GM12878 (cell line): Measurements from ENCODE around the gene CC2D2B. TPM values are rescaled to one million over a fixed set of nuclear protein-coding genes. Genes with fewer than 3 reads are reported as not detected.
A peak's percentile ranks its signal among the peaks of the same experiment; 100 is the strongest.

Source experiments
- ATAC-seq: fragments of 200-7000 bp; cut with Tn5 transposase; 3 replicates; pipeline ENCODE4 v1.9.1; 2020; ENCODE audit warnings: mild to moderate bottlenecking, moderate library complexity
- BruUV-seq: library from RNA; stranded (reverse); fragments of 400-500 nt; replicated peaks from 2 replicates; lab custom pipeline; 2021; lab: Mats Ljungman, UMichigan
- CTCF ChIA-PET: fragments of 300-600 bp; sonication (Branson Sonifier 250); formaldehyde crosslinking; extraction: SDS; loops from one replicate; lab custom pipeline; 2021; ENCODE audit warnings: inconsistent platforms; lab: Yijun Ruan, JAX
- POLR2A ChIA-PET: fragments of 350-600 bp; formaldehyde crosslinking; extraction: SDS; loops from one replicate; lab custom pipeline; 2021; ENCODE audit warnings: inconsistent platforms; lab: Charles Lee
- RAD21 ChIA-PET: fragments of 300-600 bp; sonication (Branson Sonifier 250); formaldehyde crosslinking; loops from one replicate; lab custom pipeline; 2023; ENCODE audit warnings: antibody characterized with exemption; ENCODE audit not compliant: unreplicated experiment; lab: Charles Lee
- SMC1A ChIA-PET: fragments of 300-600 bp; sonication (Branson Sonifier 250); formaldehyde crosslinking; loops from one replicate; lab custom pipeline; 2023; ENCODE audit not compliant: unreplicated experiment, uncharacterized antibody; lab: Charles Lee
- DNase-seq: peaks from one replicate; pipeline ENCODE4 v3.0.0-alpha.2; 2011; ENCODE audit warnings: low read depth, low spot score
- FAIRE-seq: peaks from 3 replicates; lab custom pipeline; 2011; peaks lifted over from hg19 to GRCh38; lab: Jason Lieb, UNC
- H2AFZ ChIP-seq: 2 replicates; pipeline ENCODE4 v1.6.0; 2011; ENCODE audit warnings: low read depth, low read length, control low read depth; ENCODE audit not compliant: control insufficient read depth
- H3K27ac ChIP-seq: 2 replicates; pipeline ENCODE4 v1.5.1; 2011; ENCODE audit warnings: control low read depth; ENCODE audit not compliant: control insufficient read depth, insufficient read depth
- H3K27me3 ChIP-seq, 2 experiments: replicated peaks in 1 of 2; 2 replicates each; pipeline versions ENCODE4 v1.6.0 to v1.6.1; 2011; ENCODE audit warnings: low read length in 1 of 2; ENCODE audit not compliant: control insufficient read depth in 2 of 2, insufficient read depth in 2 of 2
- H3K36me3 ChIP-seq, 2 experiments: 2 replicates each; pipeline ENCODE4 v1.5.1; 2011; ENCODE audit warnings: low read length in 1 of 2; ENCODE audit not compliant: control insufficient read depth in 2 of 2, insufficient read depth in 2 of 2
- H3K4me1 ChIP-seq: 2 replicates; pipeline ENCODE4 v1.6.1; 2011; ENCODE audit warnings: mild to moderate bottlenecking, low read length, moderate library complexity, mixed read lengths; ENCODE audit not compliant: control insufficient read depth, insufficient read depth
- H3K4me2 ChIP-seq: 2 replicates; pipeline ENCODE4 v1.6.0; 2011; ENCODE audit warnings: control low read depth; ENCODE audit not compliant: control insufficient read depth, insufficient read depth
- H3K4me3 ChIP-seq: fragments of 200-600 bp; sonication (generic); 2 replicates; pipeline ENCODE4 v1.5.1; 2016
- H3K79me2 ChIP-seq: 2 replicates; pipeline ENCODE4 v1.6.0; 2011; ENCODE audit warnings: low read length; ENCODE audit not compliant: control insufficient read depth, insufficient read depth
- H3K9ac ChIP-seq: 2 replicates; pipeline ENCODE4 v1.8.0; 2011; ENCODE audit warnings: low read length, control low read depth, mixed read lengths; ENCODE audit not compliant: control insufficient read depth, insufficient read depth
- H3K9me3 ChIP-seq: replicated peaks from 3 replicates; pipeline ENCODE4 v1.5.1; 2011; ENCODE audit warnings: mild to moderate bottlenecking, low read length; ENCODE audit not compliant: control insufficient read depth, insufficient read depth
- H4K20me1 ChIP-seq: 2 replicates; pipeline ENCODE4 v1.6.0; 2011; ENCODE audit not compliant: control insufficient read depth, insufficient read depth
- CREB1 ChIP-seq: IDR thresholded peaks from 2 replicates; pipeline ENCODE4 v1.6.1; 2012; ENCODE audit warnings: low read depth, mild to moderate bottlenecking, inconsistent platforms
- GABPA ChIP-seq: IDR thresholded peaks from 2 replicates; pipeline ENCODE4 v1.6.1; 2014; ENCODE audit warnings: antibody characterized with exemption, low read depth, mild to moderate bottlenecking, inconsistent platforms
- KAT2A ChIP-seq: conservative IDR thresholded peaks from 2 replicates; pipeline ENCODE4 v1.6.1; 2011; ENCODE audit warnings: low read depth, low read length; ENCODE audit not compliant: control insufficient read depth
- MEF2A ChIP-seq: IDR thresholded peaks from 2 replicates; pipeline ENCODE4 v1.6.1; 2011; ENCODE audit warnings: low read depth, mild to moderate bottlenecking, low read length, moderate library complexity; ENCODE audit not compliant: insufficient read depth
- MXI1 ChIP-seq: fragments of 150-350 bp; IDR thresholded peaks from 2 replicates; pipeline ENCODE4 v1.6.1; 2011; ENCODE audit warnings: low read depth, mild to moderate bottlenecking, inconsistent platforms, low read length, improper control_type of control experiment
- NFYA ChIP-seq: IDR thresholded peaks from 2 replicates; pipeline ENCODE4 v1.6.1; 2011; ENCODE audit warnings: low read depth, mild to moderate bottlenecking, low read length, improper control_type of control experiment, borderline replicate concordance
- NFYB ChIP-seq: IDR thresholded peaks from 2 replicates; pipeline ENCODE4 v1.6.1; 2011; ENCODE audit warnings: low read depth, mild to moderate bottlenecking, low read length, improper control_type of control experiment, moderate library complexity; ENCODE audit not compliant: insufficient read depth
- PAX5 ChIP-seq: IDR thresholded peaks from 2 replicates; pipeline ENCODE4 v1.6.1; 2011; ENCODE audit warnings: low read depth, low read length, borderline replicate concordance
- POLR2A ChIP-seq: IDR thresholded peaks from 2 replicates; pipeline ENCODE4 v1.6.1; 2011; ENCODE audit warnings: low read depth, mild to moderate bottlenecking, low read length
- POLR2AphosphoS2 ChIP-seq: IDR thresholded peaks from 2 replicates; pipeline ENCODE4 v1.6.1; 2011; ENCODE audit warnings: low read depth, mild to moderate bottlenecking, low read length, improper control_type of control experiment, moderate library complexity
- POLR2AphosphoS5 ChIP-seq: IDR thresholded peaks from 2 replicates; pipeline ENCODE4 v1.6.1; 2011; ENCODE audit warnings: mild to moderate bottlenecking, low read length, inconsistent platforms
- RAD21 ChIP-seq: IDR thresholded peaks from 2 replicates; pipeline ENCODE4 v1.6.1; 2011; ENCODE audit warnings: mild to moderate bottlenecking, low read depth, low read length, moderate library complexity; ENCODE audit not compliant: insufficient read depth
- RUNX3 ChIP-seq: IDR thresholded peaks from 2 replicates; pipeline ENCODE4 v1.6.1; 2012; ENCODE audit warnings: low read length, inconsistent platforms
- SMC3 ChIP-seq: IDR thresholded peaks from 2 replicates; pipeline ENCODE4 v1.6.1; 2011; ENCODE audit warnings: low read length, improper control_type of control experiment, borderline replicate concordance
- WRNIP1 ChIP-seq: IDR thresholded peaks from 2 replicates; pipeline ENCODE4 v1.6.1; 2011; ENCODE audit warnings: low read depth, low read length, improper control_type of control experiment, borderline replicate concordance
- YY1 ChIP-seq: IDR thresholded peaks from 2 replicates; pipeline ENCODE4 v1.6.1; 2011; ENCODE audit warnings: low read depth, mild to moderate bottlenecking, low read length
- WGBS: methylation state at CpG from one replicate; pipeline ENCODE4 v1.1.6; 2016; ENCODE audit warnings: low lambda C conversion rate; ENCODE audit not compliant: insufficient replicate concordance, insufficient coverage; ENCODE audit errors: missing lambda C conversion rate; 5-methylcytosine and 5-hydroxymethylcytosine counted together
- in situ Hi-C: fragments of 300-500 bp; cut with MboI; formaldehyde crosslinking; loops from 9 replicates; pipeline ENCODE4 v1.14.3; 2018; ENCODE audit warnings: mixed read lengths
- intact Hi-C: fragments of 100-400 bp; cut with micrococcal nuclease; formaldehyde crosslinking; loops from one replicate; pipeline ENCODE4 v1.14.2; 2022; ENCODE audit not compliant: unreplicated experiment
- polyA plus RNA-seq, 11 experiments: library from polyadenylated mRNA; depleted of rRNA in 4 of 11; unstranded in 6 of 11; stranded (reverse) in 5 of 11; fragments of >200 nt; fragmentation: Nextera tagmentation in 4 of 11; fragmentation: Illumina TruSeq in 1 of 11; extraction: Ambion mirVana in 4 of 11; extraction: Trizol in 1 of 11; gene quantifications; 1 replicate in 1 of 11; 2 replicates in 10 of 11; pipeline versions ENCODE4 v1.2.1 to v1.2.3, GENCODE V29; 2011 to 2016; ENCODE audit warnings: inconsistent platforms in 2 of 11, missing spikeins in 2 of 11, low read depth in 1 of 11
- total RNA-seq, 4 experiments: library from RNA; depleted of rRNA in 3 of 4; stranded (reverse); fragments of >200 nt in 3 of 4; fragmentation: Illumina TruSeq in 1 of 4; extraction: Trizol in 1 of 4; gene quantifications; 2 replicates each; pipeline versions ENCODE4 v1.2.1 to v1.2.3, GENCODE V29; 2013 to 2021
- TF ChIP-seq, protein P1 (sequence below): IDR thresholded peaks from 2 replicates; pipeline ENCODE4 v1.6.1; 2012; ENCODE audit warnings: mild to moderate bottlenecking, low read depth, low read length
- TF ChIP-seq, protein P2 (sequence below): IDR thresholded peaks from 2 replicates; pipeline ENCODE4 v1.6.1; 2011; ENCODE audit warnings: borderline replicate concordance, low read depth, mild to moderate bottlenecking, moderate library complexity, low read length; ENCODE audit not compliant: insufficient read depth, poor library complexity, severe bottlenecking

The CC2D2B gene
- total and polyA plus RNA-seq, 10 of the 15 experiments (the other 5 are each of a cell fraction or from before 2014, with no cell fraction given), result 0.42 to 2.8 (median 0.78) TPM

DNA sequence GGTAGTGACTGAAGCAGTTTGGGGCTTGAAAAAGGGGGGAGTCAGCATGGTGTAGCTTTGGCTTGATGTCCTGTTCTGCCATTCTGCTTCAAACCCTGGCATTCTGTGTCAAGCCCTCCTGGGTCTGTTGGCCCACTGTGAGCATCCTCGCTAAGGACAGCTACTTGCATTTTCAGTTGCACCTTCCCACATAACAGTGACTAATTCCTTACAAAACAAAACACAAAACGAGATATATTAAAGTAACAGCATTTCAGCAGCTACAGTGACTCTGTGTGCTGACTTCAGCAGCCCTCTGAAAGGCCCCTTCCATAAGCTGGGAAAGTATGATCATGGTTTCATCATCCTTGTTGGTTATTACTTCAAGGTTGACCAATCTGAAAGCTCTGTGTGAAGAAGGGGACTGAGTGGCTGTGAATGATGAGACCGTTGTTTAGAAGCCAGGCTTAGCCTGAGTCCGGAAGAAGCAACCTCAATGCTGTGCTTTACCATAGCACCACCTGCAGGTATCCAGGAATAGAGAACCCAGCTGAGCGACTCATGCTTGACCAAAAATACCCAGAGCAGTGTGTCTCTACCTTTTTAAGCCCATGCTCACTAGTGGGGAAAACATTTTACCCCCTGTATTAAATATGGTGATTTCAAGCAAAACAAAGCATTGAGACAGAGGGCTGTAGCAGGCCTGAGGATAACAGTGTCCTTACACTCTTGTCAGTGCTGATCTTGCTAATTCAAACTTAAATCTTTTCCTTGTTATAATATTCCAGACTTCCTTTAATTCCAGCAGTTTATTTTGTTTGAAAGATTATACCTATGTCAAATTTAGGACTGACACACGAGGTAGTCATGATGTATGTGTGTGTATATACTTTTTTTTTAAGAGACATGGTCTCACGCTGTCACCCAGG is 42.6 kb upstream of the CC2D2B start:
- BruUV-seq, result no TSS peak
- peak; percentile 42 for DNase-seq
- TF ChIP-seq RUNX3 (peak; percentile 35; the same call in 1 of the 2 replicates), POLR2AphosphoS2 (peak; percentile 34; the same call in 1 of the 2 replicates), SMC3 (peak; percentile 73), WRNIP1 (peak; percentile 93; the same call in 1 of the 2 replicates), CREB1 (0 out of 2 replicates have a peak, but pooled peaks have one; percentile 25), MXI1 (no peak), KAT2A (no peak), POLR2A (no peak), POLR2AphosphoS5 (no peak; the same call in 1 of the 2 replicates), PAX5 (peak; percentile 66; the same call in 1 of the 2 replicates), NFYB (no peak), GABPA (no peak), MEF2A (no peak), YY1 (no peak), RAD21 (peak; percentile 80), NFYA (no peak)
- TF ChIP-seq, protein P1, sequence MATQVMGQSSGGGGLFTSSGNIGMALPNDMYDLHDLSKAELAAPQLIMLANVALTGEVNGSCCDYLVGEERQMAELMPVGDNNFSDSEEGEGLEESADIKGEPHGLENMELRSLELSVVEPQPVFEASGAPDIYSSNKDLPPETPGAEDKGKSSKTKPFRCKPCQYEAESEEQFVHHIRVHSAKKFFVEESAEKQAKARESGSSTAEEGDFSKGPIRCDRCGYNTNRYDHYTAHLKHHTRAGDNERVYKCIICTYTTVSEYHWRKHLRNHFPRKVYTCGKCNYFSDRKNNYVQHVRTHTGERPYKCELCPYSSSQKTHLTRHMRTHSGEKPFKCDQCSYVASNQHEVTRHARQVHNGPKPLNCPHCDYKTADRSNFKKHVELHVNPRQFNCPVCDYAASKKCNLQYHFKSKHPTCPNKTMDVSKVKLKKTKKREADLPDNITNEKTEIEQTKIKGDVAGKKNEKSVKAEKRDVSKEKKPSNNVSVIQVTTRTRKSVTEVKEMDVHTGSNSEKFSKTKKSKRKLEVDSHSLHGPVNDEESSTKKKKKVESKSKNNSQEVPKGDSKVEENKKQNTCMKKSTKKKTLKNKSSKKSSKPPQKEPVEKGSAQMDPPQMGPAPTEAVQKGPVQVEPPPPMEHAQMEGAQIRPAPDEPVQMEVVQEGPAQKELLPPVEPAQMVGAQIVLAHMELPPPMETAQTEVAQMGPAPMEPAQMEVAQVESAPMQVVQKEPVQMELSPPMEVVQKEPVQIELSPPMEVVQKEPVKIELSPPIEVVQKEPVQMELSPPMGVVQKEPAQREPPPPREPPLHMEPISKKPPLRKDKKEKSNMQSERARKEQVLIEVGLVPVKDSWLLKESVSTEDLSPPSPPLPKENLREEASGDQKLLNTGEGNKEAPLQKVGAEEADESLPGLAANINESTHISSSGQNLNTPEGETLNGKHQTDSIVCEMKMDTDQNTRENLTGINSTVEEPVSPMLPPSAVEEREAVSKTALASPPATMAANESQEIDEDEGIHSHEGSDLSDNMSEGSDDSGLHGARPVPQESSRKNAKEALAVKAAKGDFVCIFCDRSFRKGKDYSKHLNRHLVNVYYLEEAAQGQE, result no peak
- TF ChIP-seq, protein P2, sequence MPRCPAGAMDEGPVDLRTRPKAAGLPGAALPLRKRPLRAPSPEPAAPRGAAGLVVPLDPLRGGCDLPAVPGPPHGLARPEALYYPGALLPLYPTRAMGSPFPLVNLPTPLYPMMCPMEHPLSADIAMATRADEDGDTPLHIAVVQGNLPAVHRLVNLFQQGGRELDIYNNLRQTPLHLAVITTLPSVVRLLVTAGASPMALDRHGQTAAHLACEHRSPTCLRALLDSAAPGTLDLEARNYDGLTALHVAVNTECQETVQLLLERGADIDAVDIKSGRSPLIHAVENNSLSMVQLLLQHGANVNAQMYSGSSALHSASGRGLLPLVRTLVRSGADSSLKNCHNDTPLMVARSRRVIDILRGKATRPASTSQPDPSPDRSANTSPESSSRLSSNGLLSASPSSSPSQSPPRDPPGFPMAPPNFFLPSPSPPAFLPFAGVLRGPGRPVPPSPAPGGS, result no peak

More for the DNA sequence above, 42.6 kb upstream of the CC2D2B start:
- Histone ChIP-seq H2AFZ (peak overlapping the region; percentile 35), H3K4me1 (peaks cover 9% of the 10 kb centered on the region; the same call in 1 of the 2 replicates), H3K27ac (peak overlapping the region; percentile 40; the same call in 1 of the 2 replicates), H4K20me1 (no peaks in the 10 kb centered on the region), H3K9ac (no peak overlapping the region), H3K4me2 (no peak overlapping the region), H3K79me2 (no peaks in the 10 kb centered on the region), H3K9me3 (no peaks in the 10 kb centered on the region), H3K27me3 (no peaks in the 10 kb centered on the region), H3K4me3 (no peak overlapping the region), H3K36me3 (peaks cover 36 to 48% of the 10 kb centered on the region in 2 experiments)
- intact Hi-C loops, result loop anchor here (1.0 kb wide), 1 partner anchor 171 kb away; no protein-coding TSS in a partner anchor
- FAIRE-seq (peak; percentile 73), ATAC-seq (peak; percentile 91)
- in situ Hi-C loops, result no loop called here
- POLR2A ChIA-PET, result interaction anchor here (0.6 to 4.2 kb wide), 5 partner anchors 27 to 208 kb away, joined by 3 to 26 read pairs (median 4); partner anchors contain the start of genes ALDH18A1 and TCTN3
- CTCF ChIA-PET, result interaction anchor here (0.7 to 3.6 kb wide), 20 partner anchors 9 to 429 kb away, joined by 3 to 86 read pairs (median 4); partner anchors contain the start of gene TCTN3
- RAD21 ChIA-PET, result interaction anchor here (0.6 to 5.1 kb wide), 14 partner anchors 23 to 547 kb away, joined by 3 to 108 read pairs (median 3); partner anchors contain the start of gene TCTN3
- SMC1A ChIA-PET, result interaction anchor here (0.6 to 4.5 kb wide), 17 partner anchors 8 to 428 kb away, joined by 3 to 52 read pairs (median 4); partner anchors contain the start of genes ENTPD1 and TCTN3
- 16% methylated on average over 7 of the region's 7 CpGs for WGBS
